Stomach (tissue), 9 donors: Measurements from ENCODE around the gene MAP2K4. TPM values are rescaled to one million over a fixed set of nuclear protein-coding genes. Genes with fewer than 3 reads are reported as not detected.

Source experiments
- DNase-seq, 2 donors: peaks; one replicate each; pipeline versions ENCODE4 v3.0.0 to v3.0.0-alpha.2; 2013 to 2019
- H3K27ac ChIP-seq, 5 donors: fragments of 200-600 bp in 4 of 5; sonication (generic) in 4 of 5; one replicate each; pipeline ENCODE4 v1.5.1; 2013 to 2019; ENCODE audit warnings: mild to moderate bottlenecking in 1 of 5, moderate library complexity in 1 of 5
- H3K27me3 ChIP-seq, 3 donors: fragments of 200-600 bp; sonication (generic); one replicate each; pipeline ENCODE4 v1.5.1; 2017 to 2019; ENCODE audit warnings: mixed run types in 1 of 3
- H3K36me3 ChIP-seq, 4 donors: fragments of 200-600 bp; sonication (generic); 1 replicate in 3 of 4; 2 replicates in 1 of 4; pipeline ENCODE4 v1.5.1; 2016 to 2019
- H3K4me1 ChIP-seq, 4 donors: fragments of 200-600 bp; sonication (generic); one replicate each; pipeline ENCODE4 v1.5.1; 2016 to 2019
- H3K4me3 ChIP-seq, 4 donors: fragments of 200-600 bp; sonication (generic) in 3 of 4; one replicate each; pipeline ENCODE4 v1.5.1; 2016 to 2019; ENCODE audit warnings: mild to moderate bottlenecking in 1 of 4
- H3K9me3 ChIP-seq, 4 donors: fragments of 200-600 bp; sonication (generic); one replicate each; pipeline ENCODE4 v1.5.1; 2016 to 2019
- EP300 ChIP-seq: sonication (generic); formaldehyde crosslinking; IDR thresholded peaks from one replicate; pipeline ENCODE4 v1.6.1; 2017; ENCODE audit warnings: antibody characterized with exemption
- POLR2A ChIP-seq, 4 donors: fragments of 450-650 bp; IDR thresholded peaks; one replicate each; pipeline ENCODE4 v1.6.1; 2016; ENCODE audit warnings: antibody characterized with exemption in 4 of 4, control low read depth in 2 of 4, mild to moderate bottlenecking in 1 of 4, moderate library complexity in 1 of 4
- POLR2AphosphoS5 ChIP-seq, 3 donors: sonication (generic); formaldehyde crosslinking; IDR thresholded peaks; one replicate each; pipeline ENCODE4 v1.6.1; 2016; ENCODE audit warnings: antibody characterized with exemption in 3 of 3
- WGBS, 5 donors: extraction: QIAGEN DNeasy Blood & Tissue Kit in 3 of 5; methylation state at CpG; one replicate each; pipeline versions ENCODE4 v1.1.5 to v1.1.7; 2013 to 2018; 5-methylcytosine and 5-hydroxymethylcytosine counted together
- intact Hi-C: fragments of 100-400 bp; cut with DNase I; formaldehyde crosslinking; loops from one replicate; pipeline ENCODE4 v1.15.1; 2023; ENCODE audit warnings: low total_unique reads
- polyA plus RNA-seq, 3 donors: library from polyadenylated mRNA; stranded (reverse); fragments of 200-250 nt; gene quantifications; one replicate each; pipeline ENCODE4 v1.2.3, GENCODE V29; 2013
- total RNA-seq, 5 donors: library from RNA; depleted of rRNA; stranded (reverse); fragments of >200 nt; gene quantifications; one replicate each; pipeline versions ENCODE4 v1.1.0 to v1.2.3, GENCODE V29; 2014 to 2016
- TF ChIP-seq, protein P1 (sequence below), 7 experiments: fragments of 450-650 bp in 4 of 7; fragments of 200-600 bp in 3 of 7; sonication (generic) in 3 of 7; IDR thresholded peaks; one replicate each; pipeline ENCODE4 v1.5.1; 2016 to 2019; ENCODE audit warnings: antibody characterized with exemption in 7 of 7, control low read depth in 2 of 7, mild to moderate bottlenecking in 1 of 7
- donor health status: healthy with polysubstance abuse.
- donor health status: Bipolar disorder and iron deficiency.
- donor health status: healthy.

Gene MAP2K4
- total and polyA plus RNA-seq, 8 donors, result 1.4 to 174 (median 21.9) TPM

DNA sequence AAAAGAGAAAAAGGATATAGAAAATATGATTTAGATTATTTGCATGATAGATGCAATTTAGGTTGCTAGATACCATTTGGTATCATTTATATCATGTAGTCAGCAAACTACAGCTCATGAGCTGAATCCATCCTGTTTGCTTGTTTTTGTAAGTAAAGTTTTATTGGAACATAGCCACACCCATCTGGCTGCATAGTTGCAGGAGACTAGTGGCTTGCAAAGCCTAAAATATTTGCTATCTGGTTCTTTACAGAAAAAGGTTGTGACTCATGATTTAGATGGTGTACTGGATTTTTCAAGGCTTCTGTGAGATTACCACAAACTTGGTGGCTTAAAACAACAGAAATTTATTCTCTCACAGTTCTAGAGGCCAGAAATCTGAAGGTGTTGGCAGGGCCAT lies 49.9 kb downstream of the MAP2K4 start:
- Histone ChIP-seq H3K4me3 (no peak overlapping the region), H3K4me1 (peaks cover 0 to 7% (median 1%) of the 10 kb centered on the region in 4 donors), H3K9me3 (no peaks in the 10 kb centered on the region), H3K36me3 (peaks cover 0 to 21% (median 9%) of the 10 kb centered on the region in 4 donors), H3K27me3 (no peaks in the 10 kb centered on the region), H3K27ac (no peak overlapping the region)
- TF ChIP-seq EP300 (no peak), POLR2A (IDR thresholded peaks at IDR 0.05) (no peak)
- no peak for DNase-seq
- intact Hi-C loops, result no loop called here

DNA sequence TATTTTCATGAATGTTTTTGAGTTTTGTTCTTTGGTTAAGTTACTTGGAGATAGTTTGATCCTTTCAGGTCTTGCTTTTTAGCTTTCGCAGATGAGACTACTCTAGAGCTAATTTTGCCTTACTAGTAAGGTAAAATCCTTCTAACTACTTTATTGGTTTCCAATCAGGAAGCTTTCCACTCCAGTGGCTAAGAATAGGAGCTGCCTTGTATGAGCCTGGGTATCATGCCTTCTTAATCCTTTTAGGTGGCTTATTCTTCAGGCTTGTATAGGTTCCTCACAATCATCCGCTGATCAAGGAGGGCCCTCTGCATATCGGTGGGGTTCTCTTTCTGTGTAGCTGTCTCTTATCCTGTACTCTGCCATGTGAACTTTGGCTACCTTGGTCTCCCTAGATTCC lies 53.7 kb downstream of the MAP2K4 start:
- no peak overlapping the region for H3K27ac ChIP-seq
- DNase-seq, result no peak
- peaks cover 0 to 27% (median 14%) of the 10 kb centered on the region in 4 donors for H3K36me3 ChIP-seq
- H3K27me3 ChIP-seq, result no peaks in the 10 kb centered on the region
- intact Hi-C loops, result no loop called here
- peaks cover 0 to 3% (median 0%) of the 10 kb centered on the region in 4 donors for H3K9me3 ChIP-seq
- TF ChIP-seq POLR2A (IDR thresholded peaks at IDR 0.05), result no peak
- no peak for TF ChIP-seq EP300
- no peak for TF ChIP-seq POLR2AphosphoS5 (IDR thresholded peaks at IDR 0.05)
- TF ChIP-seq, protein P1, sequence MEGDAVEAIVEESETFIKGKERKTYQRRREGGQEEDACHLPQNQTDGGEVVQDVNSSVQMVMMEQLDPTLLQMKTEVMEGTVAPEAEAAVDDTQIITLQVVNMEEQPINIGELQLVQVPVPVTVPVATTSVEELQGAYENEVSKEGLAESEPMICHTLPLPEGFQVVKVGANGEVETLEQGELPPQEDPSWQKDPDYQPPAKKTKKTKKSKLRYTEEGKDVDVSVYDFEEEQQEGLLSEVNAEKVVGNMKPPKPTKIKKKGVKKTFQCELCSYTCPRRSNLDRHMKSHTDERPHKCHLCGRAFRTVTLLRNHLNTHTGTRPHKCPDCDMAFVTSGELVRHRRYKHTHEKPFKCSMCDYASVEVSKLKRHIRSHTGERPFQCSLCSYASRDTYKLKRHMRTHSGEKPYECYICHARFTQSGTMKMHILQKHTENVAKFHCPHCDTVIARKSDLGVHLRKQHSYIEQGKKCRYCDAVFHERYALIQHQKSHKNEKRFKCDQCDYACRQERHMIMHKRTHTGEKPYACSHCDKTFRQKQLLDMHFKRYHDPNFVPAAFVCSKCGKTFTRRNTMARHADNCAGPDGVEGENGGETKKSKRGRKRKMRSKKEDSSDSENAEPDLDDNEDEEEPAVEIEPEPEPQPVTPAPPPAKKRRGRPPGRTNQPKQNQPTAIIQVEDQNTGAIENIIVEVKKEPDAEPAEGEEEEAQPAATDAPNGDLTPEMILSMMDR (IDR thresholded peaks at IDR 0.05), result no peak
- H3K4me1 ChIP-seq, result peaks cover 0 to 12% (median 4%) of the 10 kb centered on the region in 4 donors
- WGBS, 5 donors, result 65 to 77% (median 66%) methylated on average over 3 of the region's 3 CpGs
- no peak overlapping the region for H3K4me3 ChIP-seq

DNA sequence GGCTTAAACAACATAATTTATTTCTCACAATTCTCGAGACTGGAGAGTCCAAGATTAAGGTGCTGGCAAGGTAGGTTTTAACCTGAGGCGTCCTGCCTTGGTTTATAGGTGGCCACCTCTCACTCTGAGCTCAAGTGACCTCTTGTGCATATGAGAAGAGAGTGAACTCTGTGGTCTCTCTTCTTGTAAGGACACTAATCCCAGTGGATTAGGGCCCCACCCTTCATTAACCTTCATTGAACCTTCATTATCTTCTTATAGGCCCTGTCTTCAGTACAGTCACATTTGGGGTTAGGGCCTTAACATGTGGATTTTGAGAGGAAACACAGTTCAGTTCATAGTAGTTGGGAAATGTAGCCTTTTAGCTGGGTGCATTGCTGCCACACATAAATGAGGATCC lies 57.1 kb downstream of the MAP2K4 start:
- H3K27ac ChIP-seq, result no peak overlapping the region
- TF ChIP-seq POLR2A (IDR thresholded peaks at IDR 0.05), result no peak
- TF ChIP-seq POLR2AphosphoS5 (IDR thresholded peaks at IDR 0.05), result no peak
- TF ChIP-seq EP300, result no peak
- TF ChIP-seq, protein P1 (IDR thresholded peaks at IDR 0.05), result no peak
- DNase-seq, result no peak
- WGBS, 5 donors, result 96 to 98% (median 97%) methylated on average over 2 of the region's 2 CpGs
- no peak overlapping the region for H3K4me3 ChIP-seq
- peaks cover 4 to 28% (median 23%) of the 10 kb centered on the region in 4 donors for H3K36me3 ChIP-seq
- no peaks in the 10 kb centered on the region for H3K27me3 ChIP-seq
- H3K4me1 ChIP-seq, result peaks cover 0 to 17% (median 6%) of the 10 kb centered on the region in 4 donors
- peaks cover 0 to 3% (median 0%) of the 10 kb centered on the region in 4 donors for H3K9me3 ChIP-seq
- intact Hi-C loops, result no loop called here

DNA sequence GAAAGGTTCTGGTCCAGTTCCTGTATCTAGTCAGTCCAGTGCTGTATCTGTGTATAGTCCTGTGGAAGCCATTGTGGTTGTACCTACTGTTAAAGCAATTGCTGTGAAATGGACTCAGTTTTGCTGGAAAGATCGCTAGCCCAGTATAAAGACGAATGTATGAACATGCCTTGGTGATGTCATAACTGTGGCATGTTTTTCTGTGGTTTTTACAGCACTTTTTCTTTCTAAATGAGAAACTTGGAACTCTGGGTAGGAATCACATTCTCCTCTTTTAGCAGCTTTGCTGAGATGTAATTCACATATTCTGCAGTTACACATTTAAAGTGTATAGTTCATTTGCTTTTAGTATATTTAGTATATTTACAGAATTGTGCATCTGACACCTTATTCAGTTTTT lies 58.1 kb downstream of the MAP2K4 start:
- TF ChIP-seq, protein P1 (IDR thresholded peaks at IDR 0.05), result no peak
- TF ChIP-seq EP300, result no peak
- TF ChIP-seq POLR2AphosphoS5 (IDR thresholded peaks at IDR 0.05), result no peak
- no peak for TF ChIP-seq POLR2A (IDR thresholded peaks at IDR 0.05)
- Histone ChIP-seq H3K27ac (no peak overlapping the region), H3K4me3 (no peak overlapping the region), H3K4me1 (peaks cover 0 to 17% (median 6%) of the 10 kb centered on the region in 4 donors), H3K27me3 (no peaks in the 10 kb centered on the region), H3K36me3 (peaks cover 4 to 32% (median 23%) of the 10 kb centered on the region in 4 donors), H3K9me3 (peaks cover 0 to 3% (median 0%) of the 10 kb centered on the region in 4 donors)
- WGBS, 5 donors, result 70 to 85% (median 78%) methylated on average over 2 of the region's 2 CpGs
- DNase-seq, result no peak
- intact Hi-C loops, result no loop called here

DNA sequence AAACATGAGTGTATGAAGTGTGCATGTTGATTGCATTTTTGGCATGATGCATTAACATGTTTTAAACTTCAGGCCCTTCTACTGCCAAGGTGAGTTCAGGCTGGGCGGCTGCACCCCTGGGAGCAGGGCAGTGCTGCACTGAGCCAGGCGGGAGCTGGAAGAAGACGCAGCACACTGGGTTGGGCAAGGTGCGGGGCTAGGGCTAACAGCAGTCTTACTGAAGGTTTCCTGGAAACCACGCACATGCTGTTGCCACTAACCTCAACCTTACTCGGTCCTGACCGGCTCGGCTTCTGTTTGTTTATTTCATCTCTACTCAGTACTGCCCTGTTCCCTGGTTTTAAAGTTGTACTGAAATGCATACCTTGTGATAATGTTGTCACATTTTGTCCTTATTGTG lies 61.0 kb downstream of the MAP2K4 start:
- H3K9me3 ChIP-seq, result peaks cover 0 to 3% (median 0%) of the 10 kb centered on the region in 4 donors
- no peak overlapping the region for H3K27ac ChIP-seq
- intact Hi-C loops, result no loop called here
- peaks cover 0 to 5% (median 2%) of the 10 kb centered on the region in 4 donors for H3K4me1 ChIP-seq
- peaks cover 4 to 26% (median 20%) of the 10 kb centered on the region in 4 donors for H3K36me3 ChIP-seq
- no peak overlapping the region for H3K4me3 ChIP-seq
- no peak for TF ChIP-seq POLR2AphosphoS5 (IDR thresholded peaks at IDR 0.05)
- no peak for TF ChIP-seq EP300
- 63 to 77% (median 68%) methylated on average over 8 of the region's 8 CpGs for WGBS, 5 donors
- peak in 1 of 2 donors; percentile 44 for DNase-seq
- H3K27me3 ChIP-seq, result no peaks in the 10 kb centered on the region
